DND-41 (cell line): ENCODE data around the gene OR8I2.
"Not testable (repeated sequence)": the region's sequence is repeated elsewhere in the genome, so short reads cannot be mapped to it uniquely, and the experiment has no call there.

Experiments used
- ATAC-seq: fragments of 200-7000 bp; cut with Tn5 transposase; 3 replicates; pipeline ENCODE4 v1.9.1; 2021; ENCODE audit warnings: low read depth; ENCODE audit not compliant: insufficient read depth
- DNase-seq: peaks from one replicate; pipeline ENCODE4 v3.0.0-alpha.2; 2020
- H2AFZ ChIP-seq: 2 replicates; pipeline ENCODE4 v1.6.0; 2012; ENCODE audit warnings: low read depth, low read length
- H3K27ac ChIP-seq: 2 replicates; pipeline ENCODE4 v1.5.1; 2012; ENCODE audit warnings: low read length, inconsistent platforms
- H3K27me3 ChIP-seq: fragments of 200-600 bp; sonication (generic); 2 replicates; pipeline ENCODE4 v1.6.0; 2012; ENCODE audit warnings: low read length, mild to moderate bottlenecking, inconsistent platforms; ENCODE audit not compliant: insufficient read depth, poor library complexity
- H3K36me3 ChIP-seq: 2 replicates; pipeline ENCODE4 v1.5.1; 2012; ENCODE audit warnings: low read length, inconsistent platforms; ENCODE audit not compliant: insufficient read depth
- H3K4me1 ChIP-seq: 2 replicates; pipeline ENCODE4 v1.5.1; 2012; ENCODE audit warnings: mild to moderate bottlenecking, low read length; ENCODE audit not compliant: insufficient read depth
- H3K4me2 ChIP-seq: 2 replicates; pipeline ENCODE4 v1.6.0; 2012; ENCODE audit warnings: mild to moderate bottlenecking, moderate library complexity, low read length, inconsistent platforms; ENCODE audit not compliant: insufficient read depth
- H3K4me3 ChIP-seq, 2 experiments: fragments of 200-600 bp in 1 of 2; shearing (Covaris generic) in 1 of 2; 2 replicates each; pipeline ENCODE4 v1.5.1; 2012 to 2016; ENCODE audit warnings: inconsistent platforms in 2 of 2, low read length in 2 of 2, mild to moderate bottlenecking in 2 of 2, low read depth in 1 of 2, moderate library complexity in 1 of 2
- H3K79me2 ChIP-seq: 2 replicates; pipeline ENCODE4 v1.6.0; 2012; ENCODE audit warnings: low read length, inconsistent platforms; ENCODE audit not compliant: insufficient read depth
- H3K9ac ChIP-seq: 2 replicates; pipeline ENCODE4 v1.6.0; 2012; ENCODE audit warnings: low read depth, mild to moderate bottlenecking, inconsistent platforms, low read length, moderate library complexity
- H3K9me3 ChIP-seq: 2 replicates; pipeline ENCODE4 v1.5.1; 2012; ENCODE audit warnings: low read length, moderate library complexity, mild to moderate bottlenecking, inconsistent platforms; ENCODE audit not compliant: insufficient read depth, severe bottlenecking
- H4K20me1 ChIP-seq: 2 replicates; pipeline ENCODE4 v1.6.0; 2012; ENCODE audit warnings: low read length; ENCODE audit not compliant: insufficient read depth
- EZH2 ChIP-seq: IDR thresholded peaks from 3 replicates; pipeline ENCODE4 v1.6.1; 2012; ENCODE audit warnings: borderline replicate concordance, low read depth, mild to moderate bottlenecking, moderate library complexity, low read length, inconsistent platforms; ENCODE audit not compliant: severe bottlenecking
- TF ChIP-seq, protein P1 (sequence below): IDR thresholded peaks from 2 replicates; pipeline ENCODE4 v1.5.1; 2012; ENCODE audit warnings: borderline replicate concordance, low read length, moderate library complexity, mild to moderate bottlenecking; ENCODE audit not compliant: poor library complexity, severe bottlenecking; ENCODE audit errors: extremely low read depth

Gene OR8I2

DNA sequence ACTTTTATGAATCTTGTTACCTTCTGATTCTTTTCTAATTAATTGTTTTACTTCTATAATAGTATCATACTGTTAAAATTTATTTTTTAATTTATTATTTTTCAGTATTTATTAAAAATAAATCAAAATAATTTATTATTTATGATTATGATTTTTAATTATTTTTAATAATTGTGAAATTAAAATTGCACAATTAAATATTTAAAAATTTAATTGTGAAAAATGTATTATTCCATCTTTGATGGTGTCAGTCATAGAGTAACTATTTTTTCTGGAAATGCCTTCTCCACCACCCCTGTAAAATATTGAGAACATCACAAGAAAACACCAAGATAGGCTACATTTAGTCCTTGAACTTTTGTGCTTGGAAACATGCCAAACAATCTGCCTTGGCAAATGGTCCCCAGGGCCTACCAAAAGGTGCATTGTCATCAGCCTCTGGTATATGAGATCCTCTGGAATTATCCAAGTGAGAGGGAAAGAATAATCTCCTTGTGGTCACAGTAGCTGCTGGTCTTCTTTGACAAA, 10.2 kb downstream of the OR8I2 start, which contains the start of gene OR8H2:
TSS of gene OR8H2 (plus strand) at position 478 of the 528 bp plus-strand sequence. CDS start 1,356 bp downstream, outside the sequence.
- no peaks in the 10 kb centered on the region for H4K20me1 ChIP-seq
- no peaks in the 10 kb centered on the region for H3K27me3 ChIP-seq
- H3K4me1 ChIP-seq, result no peaks in the 10 kb centered on the region
- ATAC-seq (no peak), DNase-seq (no peak)
- no peak within 1 kb of the TSS for H3K4me3 ChIP-seq
- no peak within 1 kb of the TSS for H3K27ac ChIP-seq
- TF ChIP-seq EZH2, result no peak
- TF ChIP-seq, protein P1, sequence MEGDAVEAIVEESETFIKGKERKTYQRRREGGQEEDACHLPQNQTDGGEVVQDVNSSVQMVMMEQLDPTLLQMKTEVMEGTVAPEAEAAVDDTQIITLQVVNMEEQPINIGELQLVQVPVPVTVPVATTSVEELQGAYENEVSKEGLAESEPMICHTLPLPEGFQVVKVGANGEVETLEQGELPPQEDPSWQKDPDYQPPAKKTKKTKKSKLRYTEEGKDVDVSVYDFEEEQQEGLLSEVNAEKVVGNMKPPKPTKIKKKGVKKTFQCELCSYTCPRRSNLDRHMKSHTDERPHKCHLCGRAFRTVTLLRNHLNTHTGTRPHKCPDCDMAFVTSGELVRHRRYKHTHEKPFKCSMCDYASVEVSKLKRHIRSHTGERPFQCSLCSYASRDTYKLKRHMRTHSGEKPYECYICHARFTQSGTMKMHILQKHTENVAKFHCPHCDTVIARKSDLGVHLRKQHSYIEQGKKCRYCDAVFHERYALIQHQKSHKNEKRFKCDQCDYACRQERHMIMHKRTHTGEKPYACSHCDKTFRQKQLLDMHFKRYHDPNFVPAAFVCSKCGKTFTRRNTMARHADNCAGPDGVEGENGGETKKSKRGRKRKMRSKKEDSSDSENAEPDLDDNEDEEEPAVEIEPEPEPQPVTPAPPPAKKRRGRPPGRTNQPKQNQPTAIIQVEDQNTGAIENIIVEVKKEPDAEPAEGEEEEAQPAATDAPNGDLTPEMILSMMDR, result no peak
- H3K79me2 ChIP-seq, result no peaks in the 10 kb centered on the region
- no peaks in the 10 kb centered on the region for H3K36me3 ChIP-seq
- H3K4me2 ChIP-seq, result no peak within 1 kb of the TSS
- no peak within 1 kb of the TSS for H2AFZ ChIP-seq
- H3K9me3 ChIP-seq, result no peaks in the 10 kb centered on the region
- H3K9ac ChIP-seq, result no peak within 1 kb of the TSS

DNA sequence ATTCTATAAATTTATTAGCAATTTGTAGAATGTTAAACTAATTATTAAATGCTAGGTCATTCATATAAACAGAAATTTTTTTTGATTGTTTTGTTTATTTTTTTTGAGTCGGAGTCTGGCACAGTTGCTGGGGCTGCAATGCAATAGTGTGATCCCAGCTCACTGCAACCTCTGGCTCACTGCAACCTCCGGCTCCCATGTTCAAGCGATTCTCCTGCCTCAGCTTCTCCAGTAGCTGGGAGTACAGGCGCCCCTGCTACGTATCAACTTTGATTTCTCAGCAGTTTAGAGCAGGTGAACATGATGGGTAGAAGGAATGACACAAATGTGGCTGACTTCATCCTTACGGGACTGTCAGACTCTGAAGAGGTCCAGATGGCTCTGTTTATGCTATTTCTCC, 29.0 kb downstream of the OR8I2 start, which contains the start of gene OR8H3:
TSS of gene OR8H3 (plus strand) at position 301 of the 400 bp plus-strand sequence. CDS start at position 301, 0 bp downstream.
- Histone ChIP-seq H2AFZ (no peak within 1 kb of the TSS), H3K4me2 (no peak within 1 kb of the TSS), H3K9me3 (no peaks in the 10 kb centered on the region), H3K4me3 (no peak within 1 kb of the TSS), H3K27ac (no peak within 1 kb of the TSS), H3K27me3 (no peaks in the 10 kb centered on the region), H3K4me1 (no peaks in the 10 kb centered on the region), H4K20me1 (no peaks in the 10 kb centered on the region), H3K9ac (no peak within 1 kb of the TSS), H3K79me2 (no peaks in the 10 kb centered on the region), H3K36me3 (no peaks in the 10 kb centered on the region)
- no peak for ATAC-seq
- TF ChIP-seq EZH2, result no peak
- TF ChIP-seq, protein P1, result no peak
- no peak for DNase-seq

DNA sequence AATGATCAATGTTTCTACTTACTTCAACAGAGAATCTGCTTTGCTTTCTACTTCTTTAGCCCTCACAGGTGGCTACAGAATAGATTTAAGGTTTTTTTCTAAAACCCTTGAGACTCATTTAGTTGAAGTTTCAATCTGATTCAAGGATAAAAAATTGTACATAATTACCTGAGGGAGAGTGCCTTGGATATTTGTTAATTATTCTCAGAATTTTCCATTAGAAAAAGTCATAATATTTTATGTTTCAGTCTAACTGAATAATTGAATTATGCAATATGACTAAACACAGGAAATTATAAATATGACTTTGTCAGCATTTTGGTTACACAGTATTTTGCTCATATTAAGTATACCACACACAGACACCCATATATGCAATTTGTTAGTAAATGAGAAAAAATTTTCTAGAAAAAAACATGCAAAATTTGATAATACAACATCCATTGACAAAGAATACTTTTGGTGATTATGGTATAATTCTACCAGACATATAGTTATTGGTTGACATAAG, 47.1 kb downstream of the OR8I2 start, which contains the start of gene OR8J3:
TSS of gene OR8J3 (minus strand) at position 51 of the 511 bp plus-strand sequence. CDS start 2,483 bp downstream, outside the sequence.
- ATAC-seq, result no peak
- H3K4me2 ChIP-seq, result no peak within 1 kb of the TSS
- H3K9ac ChIP-seq, result no peak within 1 kb of the TSS
- H3K4me3 ChIP-seq, result no peak within 1 kb of the TSS
- H3K27me3 ChIP-seq, result no peaks in the 10 kb centered on the region
- DNase-seq, result no peak
- no peaks in the 10 kb centered on the region for H3K9me3 ChIP-seq
- H2AFZ ChIP-seq, result no peak within 1 kb of the TSS
- TF ChIP-seq, protein P1, result no peak
- TF ChIP-seq EZH2, result no peak
- H3K4me1 ChIP-seq, result no peaks in the 10 kb centered on the region
- H3K27ac ChIP-seq, result no peak within 1 kb of the TSS
- H4K20me1 ChIP-seq, result no peaks in the 10 kb centered on the region
- H3K36me3 ChIP-seq, result no peaks in the 10 kb centered on the region
- no peaks in the 10 kb centered on the region for H3K79me2 ChIP-seq

DNA sequence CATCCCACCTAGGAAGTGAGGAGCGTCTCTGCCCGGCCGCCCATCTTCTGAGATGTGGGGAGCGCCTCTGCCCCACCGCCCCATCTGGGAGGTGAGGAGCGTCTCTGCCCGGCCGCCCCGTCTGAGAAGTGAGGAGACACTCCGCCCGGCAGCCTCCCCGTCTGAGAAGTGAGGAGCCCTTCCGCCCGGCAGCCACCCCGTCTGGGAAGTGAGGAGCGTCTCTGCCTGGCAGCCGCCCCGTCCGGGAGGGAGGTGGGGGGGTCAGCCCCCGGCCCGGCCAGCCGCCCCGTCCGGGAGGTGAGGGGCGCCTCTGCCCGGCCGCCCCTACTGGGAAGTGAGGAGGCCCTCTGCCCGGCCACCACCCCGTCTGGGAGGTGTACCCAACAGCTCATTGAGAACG, 50.6 kb downstream of the OR8I2 start:
- ATAC-seq, H3K27ac ChIP-seq, H3K27me3 ChIP-seq, H4K20me1 ChIP-seq, H3K36me3 ChIP-seq, H3K4me2 ChIP-seq, H3K9me3 ChIP-seq, DNase-seq, H3K79me2 ChIP-seq, H3K4me1 ChIP-seq, H3K9ac ChIP-seq, H2AFZ ChIP-seq, H3K4me3 ChIP-seq: not testable (repeated sequence)
